SK-N-SH (cell line): ENCODE data around the gene SEC14L6. TPM values are rescaled to one million over a fixed set of nuclear protein-coding genes. Genes with fewer than 3 reads are reported as not detected.

Source experiments
- CTCF ChIA-PET: fragments of 300-600, 350-600 bp; formaldehyde crosslinking; extraction: SDS; loops from one replicate; lab custom pipeline; 2021; lab: Yijun Ruan, JAX
- POLR2A ChIA-PET: fragments of 350-600 bp; sonication (Branson Sonifier 250); formaldehyde crosslinking; extraction: SDS; loops from one replicate; lab custom pipeline; 2020; ENCODE audit warnings: antibody characterized with exemption, inconsistent platforms; lab: Yijun Ruan, JAX
- DNase-seq: peaks from one replicate; pipeline ENCODE4 v3.0.0; 2012
- H2AFZ ChIP-seq: fragments of 200-600 bp; sonication (generic); 2 replicates; pipeline ENCODE4 v1.8.1; 2016; ENCODE audit warnings: antibody characterized with exemption, mild to moderate bottlenecking, low read depth
- H3F3A ChIP-seq: fragments of 200-600 bp; sonication (generic); replicated peaks from 2 replicates; pipeline ENCODE3; 2016; ENCODE audit warnings: antibody characterized with exemption, mild to moderate bottlenecking; ENCODE audit not compliant: insufficient read depth
- H3K27ac ChIP-seq, 2 experiments: fragments of 200-500 bp in 1 of 2; fragments of 200-600 bp in 1 of 2; sonication (Bioruptor generic) in 1 of 2; sonication (generic), shearing (Covaris generic) in 1 of 2; 2 replicates each; pipeline versions ENCODE4 v1.5.1 to v1.6.1; 2014 to 2016; ENCODE audit warnings: low read depth in 2 of 2, inconsistent platforms in 1 of 2, low read length in 1 of 2, mild to moderate bottlenecking in 1 of 2, mixed read lengths in 1 of 2
- H3K27me3 ChIP-seq: fragments of 200-600 bp; sonication (generic), shearing (Covaris generic); 2 replicates; pipeline ENCODE4 v1.6.1; 2016; ENCODE audit warnings: mixed run types; ENCODE audit not compliant: insufficient read depth
- H3K36me3 ChIP-seq, 2 experiments: fragments of 200-500 bp in 1 of 2; fragments of 200-600 bp in 1 of 2; sonication (Bioruptor generic) in 1 of 2; sonication (generic) in 1 of 2; replicated peaks in 1 of 2; 2 replicates each; pipeline versions ENCODE3 to v1.5.1; 2014 to 2016; ENCODE audit warnings: low read length in 1 of 2, mild to moderate bottlenecking in 1 of 2; ENCODE audit not compliant: insufficient read depth in 2 of 2, control insufficient read depth in 1 of 2
- H3K4me1 ChIP-seq, 2 experiments: fragments of 200-500 bp in 1 of 2; fragments of 200-600 bp in 1 of 2; sonication (Bioruptor generic) in 1 of 2; sonication (generic), shearing (Covaris generic) in 1 of 2; 2 replicates each; pipeline versions ENCODE4 v1.5.1 to v1.6.1; 2014 to 2016; ENCODE audit warnings: low read depth in 1 of 2, low read length in 1 of 2, mixed run types in 1 of 2; ENCODE audit not compliant: insufficient read depth in 2 of 2, control insufficient read depth in 1 of 2
- H3K4me2 ChIP-seq: fragments of 200-600 bp; sonication (generic), shearing (Covaris generic); 2 replicates; pipeline ENCODE4 v1.6.1; 2017; ENCODE audit warnings: mixed run types
- H3K4me3 ChIP-seq, 2 experiments: fragments of 200-500 bp in 1 of 2; fragments of 200-600 bp in 1 of 2; sonication (Bioruptor generic) in 1 of 2; sonication (generic), shearing (Covaris generic) in 1 of 2; 2 replicates each; pipeline versions ENCODE4 v1.5.1 to v1.8.1; 2014 to 2016; ENCODE audit warnings: low read depth in 2 of 2, inconsistent platforms in 1 of 2, low read length in 1 of 2, mild to moderate bottlenecking in 1 of 2, mixed read lengths in 1 of 2, moderate library complexity in 1 of 2
- H3K79me2 ChIP-seq: fragments of 200-600 bp; sonication (generic); 2 replicates; pipeline ENCODE4 v1.8.1; 2017; ENCODE audit warnings: mild to moderate bottlenecking; ENCODE audit not compliant: insufficient read depth
- H3K9ac ChIP-seq: fragments of 200-600 bp; sonication (generic); 2 replicates; pipeline ENCODE4 v1.6.1; 2017; ENCODE audit warnings: mixed run types
- H3K9me2 ChIP-seq: fragments of 200-600 bp; sonication (generic); 2 replicates; pipeline ENCODE4 v1.6.1; 2017; ENCODE audit warnings: mixed run types
- H3K9me3 ChIP-seq: fragments of 200-600 bp; sonication (generic); 2 replicates; pipeline ENCODE4 v1.6.1; 2017; ENCODE audit warnings: mixed run types, mild to moderate bottlenecking, moderate library complexity
- H4K20me1 ChIP-seq: fragments of 200-600 bp; sonication (generic); 2 replicates; pipeline ENCODE4 v1.6.1; 2017; ENCODE audit warnings: mild to moderate bottlenecking, mixed run types; ENCODE audit not compliant: insufficient read depth
- EZH2phosphoT487 ChIP-seq: fragments of 200-600 bp; sonication (generic); IDR thresholded peaks from 2 replicates; pipeline ENCODE4 v1.6.1; 2017; ENCODE audit warnings: low read depth, mixed run types, mild to moderate bottlenecking, antibody characterized with exemption, moderate library complexity, borderline replicate concordance
- FOSL2 ChIP-seq: IDR thresholded peaks from 2 replicates; pipeline ENCODE4 v1.4.0; 2012; ENCODE audit warnings: low read depth, mild to moderate bottlenecking, moderate library complexity, borderline replicate concordance
- FOXJ3 ChIP-seq: sonication (generic); formaldehyde crosslinking; IDR thresholded peaks from 2 replicates; pipeline ENCODE4 v1.5.1; 2020; ENCODE audit warnings: mild to moderate bottlenecking, missing genetic modification reagents
- FOXM1 ChIP-seq: IDR thresholded peaks from 2 replicates; pipeline ENCODE4 v1.4.0; 2012; ENCODE audit warnings: low read depth, mild to moderate bottlenecking
- GABPA ChIP-seq: IDR thresholded peaks from 2 replicates; pipeline ENCODE4 v1.4.0; 2012; ENCODE audit warnings: low read depth, mild to moderate bottlenecking
- IRF3 ChIP-seq: fragments of 150-350 bp; IDR thresholded peaks from 2 replicates; pipeline ENCODE4 v1.6.1; 2016; ENCODE audit warnings: mild to moderate bottlenecking, low read depth, low read length
- MEF2A ChIP-seq: IDR thresholded peaks from 2 replicates; pipeline ENCODE4 v1.4.0; 2012; ENCODE audit warnings: low read depth, borderline replicate concordance
- MXI1 ChIP-seq: IDR thresholded peaks from 2 replicates; pipeline ENCODE4 v1.6.1; 2012; ENCODE audit warnings: mild to moderate bottlenecking, low read depth, low read length, improper control_type of control experiment
- POLR2AphosphoS5 ChIP-seq: IDR thresholded peaks from 2 replicates; pipeline ENCODE4 v1.6.1; 2012; ENCODE audit warnings: low read depth, low read length
- RFX5 ChIP-seq: IDR thresholded peaks from 2 replicates; pipeline ENCODE4 v1.6.1; 2012; ENCODE audit warnings: mild to moderate bottlenecking, improper control_type of control experiment, low read length
- RXRA ChIP-seq: IDR thresholded peaks from 2 replicates; pipeline ENCODE4 v1.4.0; 2012; ENCODE audit warnings: low read depth, mild to moderate bottlenecking, borderline replicate concordance
- SIN3A ChIP-seq: IDR thresholded peaks from 2 replicates; pipeline ENCODE4 v1.6.1; 2012; ENCODE audit warnings: low read depth, mild to moderate bottlenecking, low read length, moderate library complexity, borderline replicate concordance
- SMC3 ChIP-seq: IDR thresholded peaks from 2 replicates; pipeline ENCODE4 v1.6.1; 2012; ENCODE audit warnings: low read depth, low read length, improper control_type of control experiment
- TAF1 ChIP-seq: IDR thresholded peaks from 2 replicates; pipeline ENCODE4 v1.6.1; 2012; ENCODE audit warnings: low read depth, mild to moderate bottlenecking, low read length, moderate library complexity, borderline replicate concordance
- TEAD4 ChIP-seq: IDR thresholded peaks from 2 replicates; pipeline ENCODE4 v1.4.0; 2012; ENCODE audit warnings: mild to moderate bottlenecking, borderline replicate concordance; ENCODE audit not compliant: insufficient read depth
- USF2 ChIP-seq: fragments of 150-350 bp; IDR thresholded peaks from 2 replicates; pipeline ENCODE4 v1.6.1; 2017; ENCODE audit warnings: antibody characterized with exemption, low read length, low read depth, borderline replicate concordance
- YY1 ChIP-seq: IDR thresholded peaks from 2 replicates; pipeline ENCODE4 v1.4.0; 2012; ENCODE audit warnings: low read depth, mild to moderate bottlenecking
- WGBS: methylation state at CpG from one replicate; pipeline ENCODE4 v1.1.6; 2017; ENCODE audit warnings: low lambda C conversion rate; 5-methylcytosine and 5-hydroxymethylcytosine counted together
- polyA plus RNA-seq, 3 experiments: library from polyadenylated mRNA; depleted of rRNA; stranded (reverse); fragments of >200 nt; gene quantifications; 2 replicates each; pipeline ENCODE4 v1.2.3, GENCODE V29; 2012
- TF ChIP-seq, protein P1 (sequence below): IDR thresholded peaks from 2 replicates; pipeline ENCODE4 v1.4.0; 2012; ENCODE audit warnings: low read depth

SEC14L6 gene
- polyA plus RNA-seq, 1 of the 3 experiments (the other 2 are of a cell fraction), result not detected

GRCh38 chr22:30582788-30583545, 36.4 kb upstream of the SEC14L6 start:
- Histone ChIP-seq H3K4me3 (no peak overlapping the region), H3K4me1 (no peaks in the 10 kb centered on the region), H3F3A (peaks cover 3% of the 10 kb centered on the region), H3K27ac (no peak overlapping the region), H3K79me2 (peaks cover 6% of the 10 kb centered on the region), H3K27me3 (no peaks in the 10 kb centered on the region), H3K9ac (no peak overlapping the region), H3K9me3 (no peaks in the 10 kb centered on the region), H2AFZ (no peak overlapping the region), H3K4me2 (no peak overlapping the region), H4K20me1 (no peaks in the 10 kb centered on the region), H3K36me3 (peaks cover 26 to 97% of the 10 kb centered on the region in 2 experiments), H3K9me2 (no peaks in the 10 kb centered on the region)
- ChIA-PET CTCF (interaction anchor here (0.8 kb wide), 1 partner anchor 18 kb away, joined by 3 read pairs; no protein-coding TSS in a partner anchor), POLR2A (no interaction called here)
- WGBS, result 92% methylated on average over 10 of the region's 13 CpGs
- no peak for DNase-seq
- TF ChIP-seq MEF2A, result no peak
- no peak for TF ChIP-seq FOSL2
- TF ChIP-seq RXRA, result no peak
- no peak for TF ChIP-seq SIN3A
- no peak for TF ChIP-seq MXI1
- TF ChIP-seq, protein P1, sequence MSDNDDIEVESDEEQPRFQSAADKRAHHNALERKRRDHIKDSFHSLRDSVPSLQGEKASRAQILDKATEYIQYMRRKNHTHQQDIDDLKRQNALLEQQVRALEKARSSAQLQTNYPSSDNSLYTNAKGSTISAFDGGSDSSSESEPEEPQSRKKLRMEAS, result no peak
- TF ChIP-seq FOXJ3 (CRISPR knock-in tag), result no peak
- TF ChIP-seq IRF3, result no peak
- no peak for TF ChIP-seq GABPA
- TF ChIP-seq TAF1, result no peak
- TF ChIP-seq USF2, result no peak
- TF ChIP-seq SMC3, result no peak
- no peak for TF ChIP-seq TEAD4
- no peak for TF ChIP-seq YY1
- no peak for TF ChIP-seq FOXM1
- TF ChIP-seq RFX5, result no peak
- no peak for TF ChIP-seq EZH2phosphoT487
- no peak for TF ChIP-seq POLR2AphosphoS5
